B cell (primary cell): ENCODE data around the gene ADGRV1.

Experiments
- EZH2 ChIP-seq: IDR thresholded peaks from 2 replicates; pipeline ENCODE4 v1.6.1; 2012; ENCODE audit warnings: borderline replicate concordance, low read depth, mild to moderate bottlenecking, moderate library complexity, low read length; ENCODE audit not compliant: insufficient read depth, poor library complexity, severe bottlenecking
- TF ChIP-seq, protein P1 (sequence below): fragments of 200-600 bp; IDR thresholded peaks from one replicate; pipeline ENCODE4 v1.8.0; 2022; ENCODE audit warnings: antibody characterized with exemption, mild to moderate bottlenecking

DNA sequence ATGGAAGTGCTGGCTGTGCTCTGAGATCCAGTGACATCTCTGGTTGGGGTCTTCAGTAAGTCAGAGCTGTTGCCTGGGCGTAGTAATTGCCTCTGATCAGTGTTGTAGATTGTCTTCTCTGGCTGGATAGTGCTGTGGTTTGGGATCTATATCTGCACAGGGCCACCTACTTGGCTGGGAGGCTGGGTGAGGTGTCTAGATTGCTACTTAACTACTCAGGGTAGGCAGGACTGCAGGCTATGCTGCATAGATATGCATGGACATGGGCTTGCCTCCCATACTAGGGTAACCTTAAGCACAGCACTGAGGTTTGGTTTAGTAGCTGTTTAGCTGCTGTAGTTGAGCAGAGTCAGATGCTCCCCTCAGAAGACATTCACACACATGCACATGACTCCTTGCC lies 181.0 kb downstream of the ADGRV1 start:
- TF ChIP-seq, protein P1, sequence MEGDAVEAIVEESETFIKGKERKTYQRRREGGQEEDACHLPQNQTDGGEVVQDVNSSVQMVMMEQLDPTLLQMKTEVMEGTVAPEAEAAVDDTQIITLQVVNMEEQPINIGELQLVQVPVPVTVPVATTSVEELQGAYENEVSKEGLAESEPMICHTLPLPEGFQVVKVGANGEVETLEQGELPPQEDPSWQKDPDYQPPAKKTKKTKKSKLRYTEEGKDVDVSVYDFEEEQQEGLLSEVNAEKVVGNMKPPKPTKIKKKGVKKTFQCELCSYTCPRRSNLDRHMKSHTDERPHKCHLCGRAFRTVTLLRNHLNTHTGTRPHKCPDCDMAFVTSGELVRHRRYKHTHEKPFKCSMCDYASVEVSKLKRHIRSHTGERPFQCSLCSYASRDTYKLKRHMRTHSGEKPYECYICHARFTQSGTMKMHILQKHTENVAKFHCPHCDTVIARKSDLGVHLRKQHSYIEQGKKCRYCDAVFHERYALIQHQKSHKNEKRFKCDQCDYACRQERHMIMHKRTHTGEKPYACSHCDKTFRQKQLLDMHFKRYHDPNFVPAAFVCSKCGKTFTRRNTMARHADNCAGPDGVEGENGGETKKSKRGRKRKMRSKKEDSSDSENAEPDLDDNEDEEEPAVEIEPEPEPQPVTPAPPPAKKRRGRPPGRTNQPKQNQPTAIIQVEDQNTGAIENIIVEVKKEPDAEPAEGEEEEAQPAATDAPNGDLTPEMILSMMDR, result no peak
- TF ChIP-seq EZH2, result no peak
